Gastroesophageal sphincter (tissue), 3 donors: Measurements from ENCODE around the gene RNF43.

Experiments
- POLR2A ChIP-seq, 2 donors: fragments of 450-650 bp; IDR thresholded peaks; one replicate each; pipeline ENCODE4 v1.6.1; 2017; ENCODE audit warnings: antibody characterized with exemption in 2 of 2, mild to moderate bottlenecking in 2 of 2, moderate library complexity in 1 of 2
- TF ChIP-seq, protein P1 (sequence below), 4 experiments: fragments of 200-600 bp in 2 of 4; fragments of 450-650 bp in 2 of 4; sonication (generic) in 1 of 4; IDR thresholded peaks; one replicate each; pipeline ENCODE4 v1.5.1; 2017 to 2019; ENCODE audit warnings: antibody characterized with exemption in 4 of 4, mild to moderate bottlenecking in 2 of 4, moderate library complexity in 2 of 4

DNA sequence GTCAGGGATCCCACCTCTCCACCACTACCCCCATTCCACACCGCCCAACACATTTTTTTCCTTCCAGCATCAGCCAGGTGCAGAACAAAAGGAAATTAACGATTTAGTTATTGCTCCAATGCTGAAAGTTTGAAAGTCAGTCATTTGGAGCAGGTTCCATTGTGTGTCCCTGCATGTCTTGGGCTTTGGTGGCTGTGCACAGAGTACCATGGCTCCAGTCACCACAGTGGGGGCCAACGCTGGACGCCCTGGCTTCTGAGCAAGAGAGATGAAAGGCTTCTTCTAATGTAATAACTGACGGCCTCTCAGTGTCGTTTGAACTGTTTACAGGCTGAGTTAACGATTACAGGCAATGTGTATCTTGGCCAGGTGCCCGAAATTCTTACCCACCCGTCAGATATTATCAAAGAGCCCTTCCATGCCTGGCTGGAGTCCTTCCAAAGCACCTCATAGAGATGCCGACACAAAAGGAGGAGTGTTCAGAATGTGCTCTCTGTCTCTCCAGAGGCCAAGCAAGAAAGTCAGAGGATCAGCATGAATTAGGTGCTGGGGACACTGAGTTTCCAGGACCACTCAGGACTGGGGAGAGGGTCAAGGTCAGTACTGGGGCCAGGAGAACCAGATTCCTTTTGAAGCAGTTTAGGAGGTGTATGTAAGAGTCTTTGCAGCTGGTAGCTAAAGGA lies 25.9 kb downstream of the RNF43 start:
- TF ChIP-seq, protein P1, sequence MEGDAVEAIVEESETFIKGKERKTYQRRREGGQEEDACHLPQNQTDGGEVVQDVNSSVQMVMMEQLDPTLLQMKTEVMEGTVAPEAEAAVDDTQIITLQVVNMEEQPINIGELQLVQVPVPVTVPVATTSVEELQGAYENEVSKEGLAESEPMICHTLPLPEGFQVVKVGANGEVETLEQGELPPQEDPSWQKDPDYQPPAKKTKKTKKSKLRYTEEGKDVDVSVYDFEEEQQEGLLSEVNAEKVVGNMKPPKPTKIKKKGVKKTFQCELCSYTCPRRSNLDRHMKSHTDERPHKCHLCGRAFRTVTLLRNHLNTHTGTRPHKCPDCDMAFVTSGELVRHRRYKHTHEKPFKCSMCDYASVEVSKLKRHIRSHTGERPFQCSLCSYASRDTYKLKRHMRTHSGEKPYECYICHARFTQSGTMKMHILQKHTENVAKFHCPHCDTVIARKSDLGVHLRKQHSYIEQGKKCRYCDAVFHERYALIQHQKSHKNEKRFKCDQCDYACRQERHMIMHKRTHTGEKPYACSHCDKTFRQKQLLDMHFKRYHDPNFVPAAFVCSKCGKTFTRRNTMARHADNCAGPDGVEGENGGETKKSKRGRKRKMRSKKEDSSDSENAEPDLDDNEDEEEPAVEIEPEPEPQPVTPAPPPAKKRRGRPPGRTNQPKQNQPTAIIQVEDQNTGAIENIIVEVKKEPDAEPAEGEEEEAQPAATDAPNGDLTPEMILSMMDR (IDR thresholded peaks at IDR 0.05) = no peak
- no peak for TF ChIP-seq POLR2A (IDR thresholded peaks at IDR 0.05)
